ENCODE measurements around the gene METTL2A. TPM values are rescaled to one million over a fixed set of nuclear protein-coding genes. Genes with fewer than 3 reads are reported as not detected.
"Not testable (repeated sequence)": the region's sequence is repeated elsewhere in the genome, so short reads cannot be mapped to it uniquely, and the experiment has no call there.

The METTL2A gene
- total RNA-seq, 1 donor from 2014 or later: 15.9 TPM

GRCh38 chr17:62470666-62471379, 47.1 kb downstream of the METTL2A start:
- H3K4me3 Mint-ChIP-seq (ENCODE audit: unreplicated experiment); H3K27me3 Mint-ChIP-seq (ENCODE audit: unreplicated experiment); H3K9me3 Mint-ChIP-seq (ENCODE audit: unreplicated experiment); H3K27ac Mint-ChIP-seq (ENCODE audit: unreplicated experiment); H3K36me3 Mint-ChIP-seq (ENCODE audit: low read depth, unreplicated experiment); H3K4me1 Mint-ChIP-seq (ENCODE audit: unreplicated experiment): not testable (repeated sequence)
- peak; percentile 37 for DNase-seq (ENCODE audit: low spot score)

- not testable (repeated sequence) for H3K4me1 Mint-ChIP-seq (ENCODE audit: unreplicated experiment); H3K27ac Mint-ChIP-seq (ENCODE audit: unreplicated experiment); H3K36me3 Mint-ChIP-seq (ENCODE audit: low read depth, unreplicated experiment); H3K9me3 Mint-ChIP-seq (ENCODE audit: unreplicated experiment); DNase-seq (ENCODE audit: low spot score); H3K4me3 Mint-ChIP-seq (ENCODE audit: unreplicated experiment); H3K27me3 Mint-ChIP-seq (ENCODE audit: unreplicated experiment)
Observed at GRCh38 chr17:62471380-62471880, 47.7 kb downstream of the METTL2A start.

DNA sequence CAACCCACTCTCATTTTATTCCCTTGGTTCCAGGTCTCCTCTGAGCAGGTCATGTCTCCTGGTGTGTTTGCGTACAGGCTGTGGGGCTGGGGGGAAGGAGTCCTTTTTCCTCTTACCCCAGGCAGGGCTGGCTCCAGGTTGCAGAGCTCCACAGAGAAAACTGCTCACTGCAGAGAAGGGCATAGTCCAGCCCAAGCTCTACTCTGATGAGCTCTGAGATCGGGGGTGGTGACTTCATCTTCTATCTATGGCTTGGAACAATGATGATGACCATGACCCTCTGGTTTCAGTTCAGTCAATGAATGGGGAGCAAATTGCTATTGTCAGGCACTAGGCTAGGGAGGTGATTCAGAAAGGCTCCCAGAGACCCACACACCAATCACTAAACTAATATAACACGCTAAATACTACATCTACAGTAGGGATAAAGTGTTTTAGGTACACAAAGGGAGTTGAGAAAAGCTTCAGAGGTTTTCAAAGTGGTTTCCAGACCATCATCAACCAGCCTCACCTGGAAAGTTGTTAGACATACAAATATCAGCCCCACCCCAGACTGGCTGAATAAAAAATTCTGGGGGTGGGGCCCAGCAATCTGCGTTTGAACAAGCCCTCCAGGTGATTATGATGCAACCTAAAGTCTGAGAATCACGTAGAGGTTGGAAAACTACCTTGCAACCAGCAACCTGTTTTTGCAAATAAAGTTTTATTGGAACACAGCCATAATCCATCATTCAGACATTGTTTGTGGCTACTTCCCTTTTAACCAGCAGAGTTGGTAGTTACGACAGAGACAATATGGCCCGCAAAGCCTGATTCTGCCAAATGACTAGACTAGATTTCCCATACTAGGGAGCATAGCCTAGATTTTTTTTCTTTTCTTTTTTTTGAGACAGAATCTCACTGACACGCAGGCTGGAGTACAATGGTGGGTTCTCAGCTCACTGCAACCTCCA, 49.6 kb downstream of the METTL2A start:
- H3K27me3 Mint-ChIP-seq (ENCODE audit: unreplicated experiment); H3K9me3 Mint-ChIP-seq (ENCODE audit: unreplicated experiment); H3K4me3 Mint-ChIP-seq (ENCODE audit: unreplicated experiment); H3K36me3 Mint-ChIP-seq (ENCODE audit: low read depth, unreplicated experiment); H3K4me1 Mint-ChIP-seq (ENCODE audit: unreplicated experiment); DNase-seq (ENCODE audit: low spot score): not testable (repeated sequence)
- peak overlapping the region; percentile 30 for H3K27ac Mint-ChIP-seq (ENCODE audit: unreplicated experiment)

DNA sequence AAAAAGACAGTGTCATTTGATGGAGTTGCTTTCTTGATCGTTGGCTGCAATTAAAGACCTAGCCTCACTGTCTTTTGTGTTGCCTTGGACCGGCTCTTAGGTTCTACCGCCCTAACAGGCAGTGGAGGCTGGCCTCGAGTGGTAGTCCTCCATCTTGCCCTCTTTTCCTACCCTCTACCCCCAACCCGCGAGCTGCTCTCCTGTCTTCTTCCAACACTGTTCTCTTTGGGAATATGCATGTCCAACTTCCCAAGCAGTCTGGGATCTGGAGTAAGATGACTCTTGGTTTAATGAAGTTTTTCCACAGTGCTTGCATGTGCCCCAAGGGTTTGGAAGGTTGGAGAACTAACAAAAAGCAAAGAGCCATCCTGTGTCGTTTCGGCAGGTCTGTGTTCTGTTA, 53.4 kb downstream of the METTL2A start:
- peak overlapping the region; percentile 91 for H3K4me3 Mint-ChIP-seq (ENCODE audit: unreplicated experiment)
- H3K27ac Mint-ChIP-seq (ENCODE audit: unreplicated experiment): peak overlapping the region; percentile 79
- peaks cover 13% of the 10 kb centered on the region for H3K36me3 Mint-ChIP-seq (ENCODE audit: low read depth, unreplicated experiment)
- DNase-seq (ENCODE audit: low spot score); H3K9me3 Mint-ChIP-seq (ENCODE audit: unreplicated experiment): not testable (repeated sequence)
- H3K4me1 Mint-ChIP-seq (ENCODE audit: unreplicated experiment): peaks cover 16% of the 10 kb centered on the region
- peaks cover 11% of the 10 kb centered on the region for H3K27me3 Mint-ChIP-seq (ENCODE audit: unreplicated experiment)

DNA sequence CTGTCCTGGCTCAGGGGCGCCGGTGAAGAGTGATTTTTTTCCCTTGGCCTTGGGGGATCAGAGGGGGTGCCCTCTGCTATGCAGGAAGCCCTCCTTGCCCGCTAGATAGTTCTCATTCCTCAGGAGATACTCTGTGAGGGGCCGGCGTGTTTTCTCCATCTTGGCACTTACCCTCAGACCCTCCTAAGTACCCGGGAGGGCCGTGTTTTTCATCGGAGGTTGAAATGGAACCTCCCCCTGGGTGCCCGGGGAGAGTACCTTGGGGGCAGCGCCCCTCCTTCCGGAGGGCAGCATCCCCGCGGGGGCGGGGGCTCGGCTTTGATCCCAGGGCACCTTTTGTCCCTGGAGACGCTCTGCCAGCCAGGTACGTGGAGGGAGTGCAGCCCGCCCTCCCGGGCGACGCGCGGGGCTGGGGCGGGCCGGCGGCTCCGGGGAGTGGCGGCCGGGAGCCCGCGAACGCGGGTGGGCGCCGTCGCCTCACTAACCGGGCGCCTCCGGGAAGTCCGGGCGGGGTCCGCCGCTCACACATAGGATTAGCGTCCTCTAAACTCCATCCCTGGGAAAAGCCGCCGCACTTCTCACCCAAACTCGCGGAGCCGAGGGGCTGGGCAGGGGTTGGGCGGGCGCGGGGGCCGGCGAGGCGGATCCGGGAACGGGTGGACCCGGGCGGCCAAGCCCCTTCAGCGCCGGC, 54.2 kb downstream of the METTL2A start:
- Mint-ChIP-seq H3K27me3 (ENCODE audit: unreplicated experiment) (peaks cover 12% of the 10 kb centered on the region), H3K4me1 (ENCODE audit: unreplicated experiment) (peaks cover 16% of the 10 kb centered on the region)
- not testable (repeated sequence) for H3K9me3 Mint-ChIP-seq (ENCODE audit: unreplicated experiment)

GRCh38 chr17:62478424-62478879, 54.8 kb downstream of the METTL2A start, which contains the start of gene TLK2:
TSS of gene TLK2 (plus strand) at chr17:62478825. CDS start at chr17:62481126, 2,301 bp downstream.
- DNase-seq (ENCODE audit: low spot score): peak; percentile 84
- H3K27ac Mint-ChIP-seq (ENCODE audit: unreplicated experiment): peak within 1 kb of the TSS; percentile 98
- H3K4me1 Mint-ChIP-seq (ENCODE audit: unreplicated experiment): peaks cover 16% of the 10 kb centered on the region
- peaks cover 12% of the 10 kb centered on the region for H3K27me3 Mint-ChIP-seq (ENCODE audit: unreplicated experiment)
- no peaks in the 10 kb centered on the region for H3K9me3 Mint-ChIP-seq (ENCODE audit: unreplicated experiment)
- peaks cover 13% of the 10 kb centered on the region for H3K36me3 Mint-ChIP-seq (ENCODE audit: low read depth, unreplicated experiment)
- peak within 1 kb of the TSS; percentile 99 for H3K4me3 Mint-ChIP-seq (ENCODE audit: unreplicated experiment)
- TF ChIP-seq CTCF (IDR thresholded peaks at IDR 0.05; ENCODE audit: unreplicated experiment): no peak

More for the DNA sequence above, 54.2 kb downstream of the METTL2A start:
- peak overlapping the region; percentile 91 for H3K4me3 Mint-ChIP-seq (ENCODE audit: unreplicated experiment)
- peaks cover 13% of the 10 kb centered on the region for H3K36me3 Mint-ChIP-seq (ENCODE audit: low read depth, unreplicated experiment)
- not testable (repeated sequence) for DNase-seq (ENCODE audit: low spot score)
- peak overlapping the region; percentile 79 for H3K27ac Mint-ChIP-seq (ENCODE audit: unreplicated experiment)

DNA sequence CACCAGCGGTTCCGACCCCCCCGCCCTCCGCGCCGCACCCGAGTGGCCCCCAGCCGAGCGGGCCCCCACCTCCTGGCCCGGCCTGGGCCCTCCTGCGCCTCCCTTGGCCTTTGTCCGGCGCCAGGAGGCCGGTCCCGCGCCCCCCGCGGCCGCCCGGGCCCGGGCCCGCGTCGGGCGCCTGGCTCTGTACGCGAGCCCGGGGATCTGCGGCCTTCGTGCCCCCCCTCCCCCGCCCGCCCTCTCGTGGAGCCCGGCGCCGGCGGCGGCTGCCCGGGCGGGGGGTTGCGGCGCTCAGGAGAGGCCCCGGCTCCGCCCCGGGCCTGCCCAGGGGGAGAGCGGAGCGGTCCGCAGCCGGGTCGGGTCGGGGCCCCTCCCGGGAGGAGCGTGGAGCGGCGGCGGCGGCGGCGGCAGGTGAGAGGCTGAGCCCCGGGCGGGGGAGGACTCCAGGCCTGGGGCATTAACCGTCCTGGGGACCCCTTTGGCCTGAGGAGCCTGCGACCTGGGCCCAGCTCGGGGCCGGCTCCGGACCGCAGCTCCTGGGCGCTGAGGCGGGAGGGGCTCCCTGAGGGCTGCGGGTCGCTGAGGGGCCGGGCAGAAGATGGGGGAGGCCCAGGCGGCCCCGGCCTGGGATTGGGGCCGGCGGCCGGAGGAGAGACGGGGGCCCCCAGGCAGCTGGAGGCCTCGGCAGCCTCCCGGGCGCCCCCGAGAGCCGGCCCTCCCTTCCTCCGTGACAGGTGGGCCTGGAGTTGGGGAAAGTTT, 55.4 kb downstream of the METTL2A start:
- peak; percentile 39 for DNase-seq (ENCODE audit: low spot score)
- Mint-ChIP-seq H3K36me3 (ENCODE audit: low read depth, unreplicated experiment) (peaks cover 13% of the 10 kb centered on the region), H3K27me3 (ENCODE audit: unreplicated experiment) (peaks cover 12% of the 10 kb centered on the region), H3K4me3 (ENCODE audit: unreplicated experiment) (peak overlapping the region; percentile 99), H3K4me1 (ENCODE audit: unreplicated experiment) (peaks cover 16% of the 10 kb centered on the region)
- not testable (repeated sequence) for H3K27ac Mint-ChIP-seq (ENCODE audit: unreplicated experiment); H3K9me3 Mint-ChIP-seq (ENCODE audit: unreplicated experiment)

DNA sequence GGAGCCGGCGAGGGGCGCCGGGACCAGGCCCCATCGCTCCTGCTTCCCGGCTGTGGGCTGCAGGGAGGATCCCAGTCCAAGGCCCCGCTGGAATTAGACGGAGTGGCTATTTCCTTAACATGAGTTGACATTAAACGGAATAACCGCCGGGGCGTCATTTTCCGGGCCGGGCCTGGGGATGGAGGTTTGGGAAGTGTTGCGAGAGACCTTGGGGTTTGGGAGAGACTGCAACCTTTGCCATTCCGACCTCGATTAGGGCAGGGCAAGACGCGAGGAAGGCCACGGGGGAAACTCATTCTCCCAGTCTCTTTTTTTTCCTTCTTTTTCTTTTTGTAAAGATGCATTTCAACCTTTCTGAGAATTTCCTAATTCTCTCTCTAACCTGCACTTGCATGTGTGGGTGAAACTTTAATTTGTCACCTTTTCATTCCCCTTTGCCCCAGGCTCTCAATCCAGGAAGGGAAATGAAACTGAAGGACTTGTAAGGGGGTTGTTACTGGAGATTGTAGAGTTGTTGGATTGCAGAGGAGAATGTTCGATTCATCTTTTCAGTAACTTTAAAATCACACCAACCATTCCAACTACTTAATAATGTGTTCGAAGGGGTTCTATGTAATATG, 56.1 kb downstream of the METTL2A start:
- H3K27me3 Mint-ChIP-seq (ENCODE audit: unreplicated experiment): peaks cover 12% of the 10 kb centered on the region
- DNase-seq (ENCODE audit: low spot score): peak; percentile 52
- H3K27ac Mint-ChIP-seq (ENCODE audit: unreplicated experiment): peak overlapping the region; percentile 98
- H3K4me3 Mint-ChIP-seq (ENCODE audit: unreplicated experiment): peak overlapping the region; percentile 99
- H3K9me3 Mint-ChIP-seq (ENCODE audit: unreplicated experiment): not testable (repeated sequence)
- H3K4me1 Mint-ChIP-seq (ENCODE audit: unreplicated experiment): peaks cover 16% of the 10 kb centered on the region
- H3K36me3 Mint-ChIP-seq (ENCODE audit: low read depth, unreplicated experiment): peaks cover 13% of the 10 kb centered on the region

DNA sequence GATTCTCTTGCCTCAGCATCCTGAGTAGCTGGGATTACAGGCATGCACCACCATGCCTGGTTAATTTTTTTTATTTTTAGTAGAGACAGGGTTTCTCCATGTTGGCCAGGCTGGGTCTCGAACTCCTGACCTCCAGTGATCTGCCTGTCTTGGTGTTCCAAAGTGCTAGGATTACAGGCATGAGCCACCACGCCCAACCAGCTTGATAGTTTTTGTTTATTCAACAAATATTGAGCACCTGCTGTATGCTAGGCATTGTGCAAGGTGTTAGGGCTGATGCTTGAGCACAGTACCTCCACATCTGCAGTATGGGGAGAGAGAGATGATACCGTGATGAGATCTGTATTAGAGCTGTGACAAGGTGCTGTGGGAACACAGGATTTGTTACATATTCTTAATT, 58.9 kb downstream of the METTL2A start:
- not testable (repeated sequence) for H3K27ac Mint-ChIP-seq (ENCODE audit: unreplicated experiment); H3K36me3 Mint-ChIP-seq (ENCODE audit: low read depth, unreplicated experiment)
- peaks cover 10% of the 10 kb centered on the region for H3K4me1 Mint-ChIP-seq (ENCODE audit: unreplicated experiment)

More for the DNA sequence above, 58.9 kb downstream of the METTL2A start:
- not testable (repeated sequence) for H3K9me3 Mint-ChIP-seq (ENCODE audit: unreplicated experiment); H3K27me3 Mint-ChIP-seq (ENCODE audit: unreplicated experiment); DNase-seq (ENCODE audit: low spot score)
- H3K4me3 Mint-ChIP-seq (ENCODE audit: unreplicated experiment): peak overlapping the region; percentile 65

Measured in endothelial cell (in vitro differentiated cells).